Esophagus squamous epithelium (tissue), 5 donors: ENCODE measurements around the gene TXNDC2. TPM values are rescaled to one million over a fixed set of nuclear protein-coding genes. Genes with fewer than 3 reads are reported as not detected.
A peak's percentile ranks its signal among the peaks of the same experiment; 100 is the strongest.
"Not testable (repeated sequence)": the region's sequence is repeated elsewhere in the genome, so short reads cannot be mapped to it uniquely, and the experiment has no call there.

ENCODE experiments used
- DNase-seq: peaks from one replicate; lab custom pipeline; 2025; lab: John Stamatoyannopoulos, UW
- H3K27ac ChIP-seq, 4 donors: fragments of 200-600 bp; sonication (generic); one replicate each; pipeline ENCODE4 v1.5.1; 2016 to 2019; ENCODE audit warnings: mild to moderate bottlenecking in 1 of 4
- H3K27me3 ChIP-seq, 4 donors: fragments of 200-600 bp; sonication (generic); 1 replicate in 3 of 4; 2 replicates in 1 of 4; pipeline versions ENCODE4 v1.5.1 to v1.6.0; 2017 to 2021; ENCODE audit warnings: antibody characterized with exemption in 1 of 4
- H3K36me3 ChIP-seq, 3 donors: fragments of 200-600 bp; sonication (generic); one replicate each; pipeline ENCODE4 v1.5.1; 2016 to 2019
- H3K4me1 ChIP-seq, 3 donors: fragments of 200-600 bp; sonication (generic); one replicate each; pipeline ENCODE4 v1.5.1; 2017 to 2019
- H3K4me3 ChIP-seq, 4 donors: fragments of 200-600 bp; sonication (generic); 1 replicate in 3 of 4; 2 replicates in 1 of 4; pipeline ENCODE4 v1.5.1; 2016 to 2019; ENCODE audit warnings: mild to moderate bottlenecking in 2 of 4, moderate library complexity in 1 of 4
- H3K9me3 ChIP-seq, 3 donors: fragments of 200-600 bp; sonication (generic); one replicate each; pipeline ENCODE4 v1.5.1; 2016 to 2019
- CTCF ChIP-seq, 6 experiments: fragments of 450-650 bp in 4 of 6; fragments of 200-600 bp in 2 of 6; sonication (generic) in 2 of 6; IDR thresholded peaks; one replicate each; pipeline ENCODE4 v1.5.1; 2016 to 2019; ENCODE audit warnings: antibody characterized with exemption in 6 of 6, mild to moderate bottlenecking in 4 of 6, moderate library complexity in 4 of 6
- POLR2A ChIP-seq, 4 donors: fragments of 450-650 bp; IDR thresholded peaks; one replicate each; pipeline ENCODE4 v1.6.1; 2017; ENCODE audit warnings: antibody characterized with exemption in 4 of 4, mild to moderate bottlenecking in 4 of 4, moderate library complexity in 3 of 4
- WGBS, 2 donors: methylation state at CpG; one replicate each; pipeline ENCODE4 v1.1.5; 2018; 5-methylcytosine and 5-hydroxymethylcytosine counted together
- intact Hi-C: fragments of 100-400 bp; cut with DNase I; formaldehyde crosslinking; loops from one replicate; pipeline ENCODE4 v1.15.0; 2022
- total RNA-seq, 4 donors: library from RNA; depleted of rRNA; stranded (reverse); fragments of >200 nt; gene quantifications; one replicate each; pipeline ENCODE4 v1.1.0, GENCODE V29; 2016
- donor health status: DM: yes; HTN: yes; CAD: no.

The TXNDC2 gene
- total RNA-seq, 4 donors from 2014 or later: 0.09 TPM; not detected in 3

- 53 to 65% methylated on average over 12 of the region's 12 CpGs for WGBS, 2 donors
- intact Hi-C loops: no loop called here
- DNase-seq: no peak
- H3K4me1 ChIP-seq: peaks cover 25 to 57% (median 39%) of the 10 kb centered on the region in 3 donors
- H3K27ac ChIP-seq: peak overlapping the region; percentile 63 to 84 (median 80)
- TF ChIP-seq CTCF (IDR thresholded peaks at IDR 0.05): no peak
- TF ChIP-seq POLR2A (IDR thresholded peaks at IDR 0.05): no peak
- no peak overlapping the region for H3K4me3 ChIP-seq
- H3K9me3 ChIP-seq: no peaks in the 10 kb centered on the region
- H3K36me3 ChIP-seq: peaks cover 0 to 10% (median 0%) of the 10 kb centered on the region in 3 donors
- no peaks in the 10 kb centered on the region for H3K27me3 ChIP-seq
These were observed 30.7 kb upstream of the TXNDC2 start for GRCh38 chr18:9854801-9855676.

DNA sequence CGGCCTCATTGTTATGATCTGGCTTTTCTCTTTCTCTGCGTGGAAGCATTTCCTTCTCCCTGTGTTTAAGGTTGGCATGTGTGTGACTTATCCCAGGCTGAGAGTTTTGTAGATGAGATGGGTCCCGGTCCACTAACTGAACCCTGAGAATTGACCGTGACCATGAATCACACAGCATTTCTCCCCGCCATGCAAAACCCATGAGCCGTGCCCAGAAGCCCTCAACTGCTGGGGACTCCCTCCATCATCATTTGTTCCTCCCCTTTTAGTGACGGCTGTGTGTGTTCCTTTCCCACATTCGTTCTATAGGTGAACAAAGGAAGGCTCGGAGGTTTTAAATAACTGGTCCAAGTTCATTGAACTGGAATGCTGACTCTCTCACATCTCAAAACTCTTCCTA lies 30.1 kb upstream of the TXNDC2 start:
- Histone ChIP-seq H3K27me3 (no peaks in the 10 kb centered on the region), H3K9me3 (no peaks in the 10 kb centered on the region), H3K4me3 (no peak overlapping the region), H3K36me3 (peaks cover 0 to 10% (median 0%) of the 10 kb centered on the region in 3 donors), H3K27ac (peak overlapping the region; percentile 63 to 84 (median 80)), H3K4me1 (peaks cover 20 to 51% (median 34%) of the 10 kb centered on the region in 3 donors)
- no peak for TF ChIP-seq CTCF (IDR thresholded peaks at IDR 0.05)
- no peak for TF ChIP-seq POLR2A (IDR thresholded peaks at IDR 0.05)
- no peak for DNase-seq
- WGBS, 2 donors: 29 to 66% methylated on average over 8 to 9 of the region's 9 CpGs
- intact Hi-C loops: no loop called here

DNA sequence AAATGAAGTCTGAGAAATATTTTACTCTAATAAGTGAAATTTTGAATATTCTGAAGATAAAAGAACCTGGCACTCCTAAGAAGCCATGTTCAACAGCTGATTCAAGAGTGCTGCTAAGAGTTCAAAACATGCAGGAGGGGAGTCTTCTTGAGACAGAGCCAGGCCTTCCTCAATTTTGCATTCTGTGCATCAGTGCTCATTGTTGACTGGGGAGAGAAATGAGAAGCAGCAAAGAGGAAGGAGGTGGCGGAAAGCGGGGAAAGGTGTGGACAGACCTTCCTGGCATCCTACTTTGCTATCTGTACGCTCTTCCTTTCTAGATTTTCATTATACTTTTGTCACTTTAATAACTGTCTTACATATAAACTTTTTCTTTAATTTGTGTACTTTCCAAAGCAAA lies 29.7 kb upstream of the TXNDC2 start:
- Histone ChIP-seq H3K9me3 (no peaks in the 10 kb centered on the region), H3K36me3 (peaks cover 0 to 10% (median 0%) of the 10 kb centered on the region in 3 donors), H3K27ac (peak overlapping the region in 3 of 4 donors; percentile 63 to 84 (median 78)), H3K27me3 (no peaks in the 10 kb centered on the region), H3K4me3 (no peak overlapping the region), H3K4me1 (peaks cover 18 to 47% (median 30%) of the 10 kb centered on the region in 3 donors)
- DNase-seq: no peak
- 84% methylated on average over 3 of the region's 3 CpGs for WGBS, 2 donors
- TF ChIP-seq POLR2A (IDR thresholded peaks at IDR 0.05): no peak
- TF ChIP-seq CTCF (IDR thresholded peaks at IDR 0.05): no peak
- intact Hi-C loops: no loop called here

DNA sequence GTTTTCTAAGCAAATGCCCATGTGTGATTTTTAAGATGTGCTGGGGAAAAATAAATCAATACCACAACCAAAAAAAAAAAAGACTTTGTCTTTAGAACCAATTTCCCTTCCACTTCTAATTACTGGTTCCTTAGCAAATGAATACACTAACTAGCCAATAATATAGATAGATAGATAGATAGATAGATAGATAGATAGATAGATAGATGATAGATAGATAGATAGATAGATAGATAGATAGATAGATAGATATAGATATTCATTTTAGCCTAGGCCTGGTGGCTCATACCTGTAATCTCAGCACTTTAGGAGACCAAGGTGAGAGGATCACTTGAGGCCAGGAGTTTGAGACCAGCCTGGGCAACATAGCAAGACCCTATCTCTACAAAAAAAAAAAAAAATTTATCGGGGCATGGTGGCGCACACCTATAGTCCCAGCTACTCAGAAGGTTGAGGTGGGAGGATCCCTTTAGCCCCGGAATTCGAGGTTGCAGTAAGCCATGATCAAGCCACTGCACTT lies 28.2 kb upstream of the TXNDC2 start:
- DNase-seq, H3K27ac ChIP-seq, H3K9me3 ChIP-seq, H3K27me3 ChIP-seq, intact Hi-C loops, H3K4me3 ChIP-seq: not testable (repeated sequence)
- Histone ChIP-seq H3K4me1 (peaks cover 15 to 40% (median 25%) of the 10 kb centered on the region in 3 donors), H3K36me3 (peaks cover 0 to 10% (median 0%) of the 10 kb centered on the region in 3 donors)
- 97 to 100% methylated on average over 4 of the region's 4 CpGs for WGBS, 2 donors

- H3K36me3 ChIP-seq: peaks cover 0 to 14% (median 0%) of the 10 kb centered on the region in 3 donors
- WGBS, 2 donors: 84 to 93% methylated on average over 5 of the region's 5 CpGs
- no peak for DNase-seq
- no peaks in the 10 kb centered on the region for H3K27me3 ChIP-seq
- no peak for TF ChIP-seq CTCF (IDR thresholded peaks at IDR 0.05)
- H3K4me3 ChIP-seq: no peak overlapping the region
- no peak overlapping the region for H3K27ac ChIP-seq
- H3K4me1 ChIP-seq: peaks cover 15 to 34% (median 25%) of the 10 kb centered on the region in 3 donors
- H3K9me3 ChIP-seq: no peaks in the 10 kb centered on the region
- intact Hi-C loops: no loop called here
These were observed 27.1 kb upstream of the TXNDC2 start for GRCh38 chr18:9858642-9859041.
